Measurements from ENCODE around the gene CCNT2.

GRCh38 chr2:134980639-134981038 is 62.0 kb downstream of the CCNT2 start:
- TF ChIP-seq EZH2phosphoT487 (IDR thresholded peaks at IDR 0.05; ENCODE audit: borderline replicate concordance, low read length) (no peak), CTCF (conservative IDR thresholded peaks at IDR 0.05; ENCODE audit: low read depth, low read length) (no peak), EZH2 (IDR thresholded peaks at IDR 0.05; ENCODE audit: low read length, unreplicated experiment) (no peak)

All from PC-3 (cell line).